ENCODE results near the gene MAN1A1. TPM values are rescaled to one million over a fixed set of nuclear protein-coding genes. Genes with fewer than 3 reads are reported as not detected.

MAN1A1 gene
- polyA plus RNA-seq, 1 donor, result 23.8 TPM

DNA sequence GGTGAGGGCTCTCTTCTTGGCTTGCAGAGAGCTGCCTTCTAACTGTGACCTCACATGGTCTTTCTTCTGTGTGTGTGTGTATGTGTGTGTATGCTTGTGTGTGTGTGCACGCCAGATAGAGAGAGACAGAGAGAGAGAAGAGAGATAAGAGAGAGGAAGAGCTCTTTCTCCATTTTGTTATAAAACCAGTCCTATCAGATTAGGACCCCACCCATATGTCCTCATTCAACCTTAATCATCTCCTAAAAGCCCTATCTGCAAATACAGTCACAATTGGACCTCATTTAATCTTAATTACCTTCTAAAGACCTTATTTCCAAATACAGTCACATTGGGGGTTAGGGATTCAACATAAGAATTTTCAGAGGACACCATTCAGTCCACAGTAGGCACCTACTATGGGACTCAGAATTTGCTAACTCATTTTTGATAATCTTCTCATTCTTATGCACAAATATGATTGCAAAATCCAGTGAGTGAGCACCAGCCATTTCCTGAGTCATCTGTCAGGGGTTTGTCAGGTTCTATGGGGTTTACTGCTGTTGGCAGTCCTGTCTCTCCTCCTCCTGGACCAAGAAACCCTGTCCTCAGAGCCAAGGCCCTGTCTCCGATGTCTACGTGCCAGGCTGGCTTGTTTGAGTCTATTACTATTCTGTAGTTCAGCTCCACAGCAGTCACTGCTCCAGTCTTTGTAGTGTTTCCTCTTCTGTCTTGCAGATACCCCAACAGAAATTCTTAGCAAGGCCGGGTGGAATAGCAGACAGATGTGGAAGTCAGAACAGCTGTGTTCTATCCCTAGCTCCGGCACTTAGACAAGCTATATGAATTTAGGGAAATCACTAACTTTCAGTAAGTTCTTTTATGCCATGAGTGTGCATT is 212.1 kb downstream of the MAN1A1 start:
- DNase-seq, result no peak

GRCh38 chr6:119134752-119135151 is 214.8 kb downstream of the MAN1A1 start:
- no peak for DNase-seq

DNA sequence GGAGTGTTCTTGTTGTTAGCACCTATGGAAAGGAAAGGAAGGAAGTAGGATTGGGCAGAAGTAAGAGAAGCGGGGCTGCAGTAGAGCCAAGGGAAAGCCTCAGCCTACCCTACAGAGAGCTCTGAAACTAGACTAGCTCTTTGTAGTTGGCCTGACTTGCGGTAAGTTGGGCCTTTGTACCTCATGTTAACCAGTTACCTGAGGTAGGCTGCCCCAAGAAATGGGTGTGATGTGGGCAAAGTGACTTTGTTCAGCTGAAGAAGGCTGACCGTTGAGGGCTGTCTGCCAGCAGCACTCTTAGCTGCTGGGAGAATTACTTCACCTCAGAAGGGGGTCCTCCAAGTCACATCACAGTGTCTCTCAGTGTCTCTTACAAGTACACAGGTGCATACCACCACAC is 216.2 kb downstream of the MAN1A1 start:
- DNase-seq, result no peak

DNA sequence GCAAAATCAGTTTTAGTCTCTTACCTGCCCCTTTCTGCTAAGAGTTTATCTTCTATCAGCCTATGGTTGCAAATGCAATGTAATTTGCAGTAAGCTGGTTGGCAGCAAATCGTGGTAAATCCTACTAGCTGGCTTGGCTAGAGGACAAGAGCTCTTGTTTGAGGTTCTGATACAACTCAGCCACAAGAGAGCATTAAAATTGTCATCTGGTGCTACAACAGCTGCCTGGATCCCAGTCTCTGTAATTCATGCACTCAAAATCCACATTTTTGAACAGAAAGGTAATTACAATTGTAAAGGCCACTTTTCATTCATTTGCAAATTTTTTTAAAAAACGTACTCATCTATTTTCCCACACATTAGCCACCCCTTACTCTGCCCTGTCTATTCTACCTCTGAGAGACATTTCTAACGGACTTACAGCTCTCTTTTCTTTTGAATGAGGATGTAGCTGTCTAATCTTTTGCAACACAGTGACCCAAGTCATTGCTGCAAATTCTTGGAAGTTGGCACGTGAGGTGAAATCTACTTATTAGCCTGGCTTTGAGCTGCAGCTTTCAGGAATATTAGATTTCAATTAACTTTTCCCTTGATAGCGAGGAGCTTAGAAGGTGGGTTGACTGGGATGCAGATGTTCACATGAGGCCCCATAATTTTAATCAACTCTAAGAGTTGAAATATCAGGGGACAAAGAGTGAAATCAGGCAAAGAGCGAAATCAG is 217.1 kb downstream of the MAN1A1 start:
- peak; percentile 42 for DNase-seq

- no peak for DNase-seq
Measured at GRCh38 chr6:119129968-119130484, 219.5 kb downstream of the MAN1A1 start.

DNA sequence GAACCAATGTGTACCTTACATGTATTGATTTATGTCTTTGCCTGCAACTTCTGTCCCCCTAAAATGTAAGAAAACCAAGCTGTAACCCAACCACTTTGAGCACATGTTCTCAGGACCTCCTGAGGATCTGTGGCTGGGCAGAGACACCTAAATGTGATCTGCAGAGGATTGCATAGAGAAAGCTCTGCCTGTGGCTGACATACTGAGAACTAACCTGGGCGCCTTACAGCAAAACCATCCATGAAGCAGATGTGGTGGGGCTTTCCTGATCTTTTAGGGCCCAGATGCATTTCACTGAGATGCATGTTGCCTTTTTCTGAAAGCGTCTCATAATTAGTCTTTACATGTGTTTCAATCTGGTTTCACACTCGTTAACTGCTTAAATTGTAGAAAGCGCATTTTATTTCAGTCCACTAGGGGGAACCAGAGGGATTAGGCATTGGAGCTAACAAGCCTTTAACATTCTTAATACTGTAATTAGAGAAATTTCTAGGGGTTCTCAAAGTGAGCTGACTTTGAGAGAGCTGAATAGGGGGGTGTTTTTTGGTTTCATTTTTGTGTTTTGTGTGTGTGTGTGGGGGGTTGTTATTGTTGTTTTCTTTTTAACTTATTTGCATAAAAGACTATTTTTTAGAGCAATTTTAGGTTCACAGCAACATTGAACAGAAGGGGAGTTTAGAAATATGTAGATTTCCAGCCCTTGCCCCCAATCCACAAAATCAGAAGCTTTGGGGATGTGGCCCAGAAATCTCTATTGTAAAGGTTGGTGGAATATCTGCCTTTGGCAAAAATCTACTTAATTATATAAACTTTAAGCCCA is 220.2 kb downstream of the MAN1A1 start:
- DNase-seq, result peak; percentile 72

DNA sequence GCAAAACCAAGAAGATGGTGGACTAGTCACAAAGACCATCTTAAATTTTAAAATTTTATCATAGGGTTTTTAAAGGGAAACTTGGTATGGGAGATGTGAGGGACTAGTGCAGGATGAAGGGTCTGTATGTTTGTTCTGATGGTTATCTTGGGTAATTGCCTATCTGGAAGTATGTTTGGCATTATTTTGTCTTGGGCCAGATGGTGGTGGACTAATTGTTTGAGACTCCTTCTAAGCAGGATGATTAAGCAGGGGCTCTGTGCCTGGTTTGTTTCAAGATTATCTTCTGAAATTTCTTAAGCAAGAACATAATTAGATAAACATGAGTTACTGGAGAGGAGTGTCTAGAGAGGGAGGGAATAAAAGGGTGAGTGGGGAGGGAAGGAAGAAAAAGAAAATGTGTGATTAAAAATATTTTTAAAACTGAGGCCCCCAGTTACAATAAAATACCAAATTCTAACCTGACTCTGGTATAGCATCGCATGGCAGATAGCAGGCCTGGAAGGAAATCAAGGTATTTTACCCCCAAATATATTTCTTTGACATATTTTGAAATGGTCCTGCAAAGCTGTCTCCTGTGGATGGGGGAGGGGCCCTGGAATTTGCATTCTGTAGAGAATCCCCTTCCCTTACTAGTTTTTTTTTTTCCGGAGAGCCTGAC is 221.2 kb downstream of the MAN1A1 start:
- DNase-seq, result no peak

- DNase-seq, result no peak
Measured at GRCh38 chr6:119127627-119128026, 221.9 kb downstream of the MAN1A1 start.

All from hindlimb muscle (tissue), 1 donor.